Measurements from ENCODE around the gene RAP1A. TPM values are rescaled to one million over a fixed set of nuclear protein-coding genes. Genes with fewer than 3 reads are reported as not detected.

RAP1A gene
- total RNA-seq, 1 experiment from 2014 or later = 25.4 TPM

DNA sequence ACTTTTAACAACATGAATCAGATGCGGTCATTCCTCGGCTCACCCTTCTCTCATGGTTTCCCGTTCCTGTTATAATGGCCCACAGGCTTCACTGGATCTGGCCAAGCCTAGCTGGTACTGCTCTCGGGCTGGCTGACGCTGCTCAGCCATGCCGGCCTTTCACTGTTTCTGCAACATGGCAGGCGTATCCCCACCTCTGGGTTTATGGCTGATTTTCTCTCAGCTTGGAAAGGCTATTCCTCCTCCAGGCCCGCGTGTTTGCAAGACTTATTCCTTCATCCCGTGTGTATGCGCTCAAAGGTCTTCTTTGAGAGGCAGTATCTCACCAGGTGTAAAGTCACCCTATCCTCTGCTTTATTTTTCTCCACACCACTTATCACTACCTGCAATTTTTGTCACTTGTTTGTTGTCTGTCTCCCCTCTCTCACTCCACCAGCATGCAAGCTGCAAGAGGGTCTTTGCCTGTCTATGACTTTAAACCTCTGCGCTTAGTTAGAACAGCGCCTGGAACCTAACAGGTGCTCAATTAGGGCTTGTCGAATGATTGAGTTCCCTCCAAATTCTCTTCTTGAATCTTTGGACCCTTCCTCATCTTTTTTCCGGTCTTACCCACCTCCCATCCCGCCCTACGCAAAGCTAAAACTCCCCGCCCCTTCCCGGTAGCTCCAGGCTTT lies 491 bp upstream of the RAP1A start (continued):
- TF ChIP-seq MXD4 (CRISPR knock-in tag; IDR thresholded peaks at IDR 0.05; ENCODE audit: borderline replicate concordance) (no peak), USF2 (CRISPR knock-in tag; IDR thresholded peaks at IDR 0.05) (no peak), GRHL2 (CRISPR knock-in tag; IDR thresholded peaks at IDR 0.05; ENCODE audit: insufficient replicate concordance, severe bottlenecking) (no peak), TP53 (CRISPR knock-in tag; IDR thresholded peaks at IDR 0.05) (no peak), JAZF1 (CRISPR knock-in tag; IDR thresholded peaks at IDR 0.05) (no peak), ZBTB43 (CRISPR knock-in tag; IDR thresholded peaks at IDR 0.05) (no peak), ZNF281 (CRISPR knock-in tag; IDR thresholded peaks at IDR 0.05) (no peak)
- TF ChIP-seq, protein P1, sequence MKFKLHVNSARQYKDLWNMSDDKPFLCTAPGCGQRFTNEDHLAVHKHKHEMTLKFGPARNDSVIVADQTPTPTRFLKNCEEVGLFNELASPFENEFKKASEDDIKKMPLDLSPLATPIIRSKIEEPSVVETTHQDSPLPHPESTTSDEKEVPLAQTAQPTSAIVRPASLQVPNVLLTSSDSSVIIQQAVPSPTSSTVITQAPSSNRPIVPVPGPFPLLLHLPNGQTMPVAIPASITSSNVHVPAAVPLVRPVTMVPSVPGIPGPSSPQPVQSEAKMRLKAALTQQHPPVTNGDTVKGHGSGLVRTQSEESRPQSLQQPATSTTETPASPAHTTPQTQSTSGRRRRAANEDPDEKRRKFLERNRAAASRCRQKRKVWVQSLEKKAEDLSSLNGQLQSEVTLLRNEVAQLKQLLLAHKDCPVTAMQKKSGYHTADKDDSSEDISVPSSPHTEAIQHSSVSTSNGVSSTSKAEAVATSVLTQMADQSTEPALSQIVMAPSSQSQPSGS (CRISPR knock-in tag; IDR thresholded peaks at IDR 0.05; ENCODE audit: borderline replicate concordance, low read depth) = no peak
- TF ChIP-seq, protein P2, sequence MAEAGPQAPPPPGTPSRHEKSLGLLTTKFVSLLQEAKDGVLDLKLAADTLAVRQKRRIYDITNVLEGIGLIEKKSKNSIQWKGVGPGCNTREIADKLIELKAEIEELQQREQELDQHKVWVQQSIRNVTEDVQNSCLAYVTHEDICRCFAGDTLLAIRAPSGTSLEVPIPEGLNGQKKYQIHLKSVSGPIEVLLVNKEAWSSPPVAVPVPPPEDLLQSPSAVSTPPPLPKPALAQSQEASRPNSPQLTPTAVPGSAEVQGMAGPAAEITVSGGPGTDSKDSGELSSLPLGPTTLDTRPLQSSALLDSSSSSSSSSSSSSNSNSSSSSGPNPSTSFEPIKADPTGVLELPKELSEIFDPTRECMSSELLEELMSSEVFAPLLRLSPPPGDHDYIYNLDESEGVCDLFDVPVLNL (CRISPR knock-in tag; IDR thresholded peaks at IDR 0.05; ENCODE audit: borderline replicate concordance, low read depth) = no peak

- TF ChIP-seq, protein P3, sequence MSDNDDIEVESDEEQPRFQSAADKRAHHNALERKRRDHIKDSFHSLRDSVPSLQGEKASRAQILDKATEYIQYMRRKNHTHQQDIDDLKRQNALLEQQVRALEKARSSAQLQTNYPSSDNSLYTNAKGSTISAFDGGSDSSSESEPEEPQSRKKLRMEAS (CRISPR knock-in tag; IDR thresholded peaks at IDR 0.05) = peak; percentile 48; the same call in 1 of the 2 replicates
- no peak for TF ChIP-seq SMAD3 (CRISPR knock-in tag; IDR thresholded peaks at IDR 0.05; ENCODE audit: borderline replicate concordance)
- Mint-ChIP-seq H3K9me3 (no peaks in the 10 kb centered on the region), H3K27ac (no peak overlapping the region), H3K27me3 (ENCODE audit: low read depth) (no peaks in the 10 kb centered on the region; the same call in 1 of the 2 replicates), H3K4me1 (peaks cover 25% of the 10 kb centered on the region), H3K36me3 (no peaks in the 10 kb centered on the region), H3K4me3 (peak overlapping the region; percentile 76)
- DNase-seq (ENCODE audit: low spot score) = no peak
- CTCF ChIA-PET = interaction anchor here (0.6 to 3.9 kb wide), 4 partner anchors 49 to 113 kb away, joined by 3 to 42 read pairs (median 4); no protein-coding TSS in a partner anchor
- ATAC-seq = no peak
- POLR2A ChIA-PET = interaction anchor here (0.9 to 1.6 kb wide), 2 partner anchors 112 to 171 kb away, joined by 3 to 6 read pairs; partner anchors contain the start of genes ATP5PB and WDR77
Observed at GRCh38 chr1:111620441-111620971, 917 bp downstream of the RAP1A start.

DNA sequence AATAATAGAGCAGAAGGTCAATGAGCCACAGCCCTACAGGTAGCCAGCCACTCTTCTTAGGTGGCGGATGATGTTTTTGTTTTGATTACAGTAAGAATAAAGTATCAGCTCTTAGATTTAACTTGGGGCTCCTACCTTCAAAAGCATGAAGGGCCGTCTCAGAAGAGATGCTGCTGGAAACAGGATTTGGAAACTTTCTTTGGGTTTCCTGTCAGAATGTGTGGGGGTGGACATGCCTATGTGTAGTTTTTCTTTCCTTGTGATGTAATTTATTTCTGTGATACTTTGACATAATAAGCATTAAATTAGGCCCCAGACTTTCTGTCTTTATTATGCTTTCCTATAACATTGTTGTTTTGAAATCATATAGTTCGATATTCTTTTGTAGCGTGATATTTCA lies 1.5 kb downstream of the RAP1A start:
- Mint-ChIP-seq H3K36me3 (no peaks in the 10 kb centered on the region), H3K27ac (no peak overlapping the region), H3K4me3 (peak overlapping the region; percentile 76), H3K4me1 (peaks cover 25% of the 10 kb centered on the region), H3K9me3 (no peaks in the 10 kb centered on the region), H3K27me3 (ENCODE audit: low read depth) (no peaks in the 10 kb centered on the region; the same call in 1 of the 2 replicates)
- no peak for TF ChIP-seq ZNF263 (CRISPR knock-in tag; IDR thresholded peaks at IDR 0.05; ENCODE audit: low read depth)
- TF ChIP-seq, protein P4, sequence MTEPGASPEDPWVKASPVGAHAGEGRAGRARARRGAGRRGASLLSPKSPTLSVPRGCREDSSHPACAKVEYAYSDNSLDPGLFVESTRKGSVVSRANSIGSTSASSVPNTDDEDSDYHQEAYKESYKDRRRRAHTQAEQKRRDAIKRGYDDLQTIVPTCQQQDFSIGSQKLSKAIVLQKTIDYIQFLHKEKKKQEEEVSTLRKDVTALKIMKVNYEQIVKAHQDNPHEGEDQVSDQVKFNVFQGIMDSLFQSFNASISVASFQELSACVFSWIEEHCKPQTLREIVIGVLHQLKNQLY (CRISPR knock-in tag; IDR thresholded peaks at IDR 0.05) = no peak
- TF ChIP-seq, protein P3 (CRISPR knock-in tag; IDR thresholded peaks at IDR 0.05) = no peak
- no peak for TF ChIP-seq SMAD4 (CRISPR knock-in tag; IDR thresholded peaks at IDR 0.05)
- CTCF ChIA-PET = interaction anchor here (3.9 kb wide), 1 partner anchor 113 kb away, joined by 42 read pairs; no protein-coding TSS in a partner anchor
- POLR2A ChIA-PET = interaction anchor here (0.9 kb wide), 1 partner anchor 172 kb away, joined by 3 read pairs; the partner anchor contains the start of genes ATP5PB and WDR77
- ATAC-seq (no peak), DNase-seq (ENCODE audit: low spot score) (no peak)
